Germinal center (tissue), 1 donor: ENCODE data around the gene MSI1.
"Not testable (repeated sequence)": the region's sequence is repeated elsewhere in the genome, so short reads cannot be mapped to it uniquely, and the experiment has no call there.

Source experiments
- DNase-seq: peaks from one replicate; pipeline ENCODE4 v3.0.0; 2012; ENCODE audit warnings: mixed read lengths, low spot score

The MSI1 gene

DNA sequence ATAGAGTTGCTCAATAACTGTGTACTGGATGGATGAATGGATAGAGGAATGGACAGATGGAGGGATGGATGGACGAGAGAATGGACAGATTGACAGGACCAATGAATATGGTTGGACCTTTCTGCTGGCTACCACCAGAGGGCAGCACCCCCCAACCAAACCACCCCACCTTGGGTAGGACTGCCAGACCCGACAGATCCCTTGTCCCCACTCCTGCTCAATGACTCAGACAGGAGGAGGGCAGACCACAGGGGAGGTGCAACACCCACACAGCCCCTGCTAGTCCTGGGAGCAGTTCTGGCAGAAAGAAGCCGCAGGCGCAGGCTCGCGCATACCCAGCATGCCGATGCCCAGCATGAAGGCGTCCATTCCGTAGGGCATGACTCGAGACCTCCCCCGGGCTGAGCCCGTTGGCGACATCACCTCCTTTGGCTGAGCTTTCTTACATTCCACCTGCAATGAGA is 12.4 kb downstream of the MSI1 start:
- DNase-seq = peak; percentile 83

DNA sequence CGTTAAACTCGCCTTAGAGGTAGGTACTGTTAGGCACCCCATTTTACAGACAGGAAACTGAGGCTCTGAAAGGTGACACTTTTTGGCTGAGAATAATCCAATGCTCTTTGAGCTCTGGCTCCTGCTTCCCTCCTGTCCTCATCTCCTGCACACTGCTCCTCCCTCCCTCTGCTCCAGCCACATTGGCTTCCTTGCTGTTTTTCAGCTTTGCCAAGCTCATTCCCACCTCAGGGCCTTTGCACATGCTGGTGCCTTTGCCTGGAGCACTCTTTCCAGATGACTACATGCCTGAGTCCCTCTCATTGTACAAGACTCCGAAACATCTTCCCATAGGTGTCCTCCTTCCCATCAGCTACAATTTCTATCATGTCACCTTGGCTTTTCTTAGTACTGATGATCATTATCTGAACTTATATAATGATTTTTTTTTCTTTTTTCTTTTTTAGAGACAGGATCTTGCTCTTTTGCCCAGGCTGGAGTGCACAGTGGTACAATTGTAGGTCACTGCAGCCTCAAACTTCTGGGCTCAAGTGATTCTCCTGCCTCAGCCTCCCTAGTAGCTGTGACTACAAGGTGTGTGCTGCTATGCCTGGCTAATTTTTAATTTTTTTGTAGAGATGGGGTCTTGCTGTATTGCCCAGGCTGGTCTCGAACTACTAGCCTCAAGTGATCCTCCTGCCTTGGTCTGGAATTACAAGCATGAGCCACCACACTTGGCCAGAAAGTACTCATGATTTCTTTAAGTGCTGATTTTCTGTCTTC is 15.2 kb downstream of the MSI1 start:
- no peak for DNase-seq

DNA sequence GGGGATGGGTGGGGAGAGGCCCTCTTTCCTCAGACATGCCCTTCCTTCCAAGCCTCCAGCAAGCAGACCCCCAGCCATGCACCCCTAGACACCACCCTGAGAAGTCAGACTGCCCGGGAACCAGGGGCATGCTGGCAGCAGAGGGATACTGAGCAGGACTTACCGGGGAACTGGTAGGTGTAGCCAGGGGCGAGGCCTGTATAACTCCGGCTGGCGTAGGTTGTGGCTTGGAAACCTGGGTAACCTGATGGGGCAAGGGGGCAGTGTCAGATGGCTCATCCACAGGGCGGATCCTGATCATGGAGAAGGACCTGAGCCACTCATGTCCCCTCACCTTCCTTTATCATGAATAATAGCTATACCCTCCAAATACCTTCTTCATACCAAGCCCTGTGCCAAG is 15.8 kb downstream of the MSI1 start:
- no peak for DNase-seq

DNA sequence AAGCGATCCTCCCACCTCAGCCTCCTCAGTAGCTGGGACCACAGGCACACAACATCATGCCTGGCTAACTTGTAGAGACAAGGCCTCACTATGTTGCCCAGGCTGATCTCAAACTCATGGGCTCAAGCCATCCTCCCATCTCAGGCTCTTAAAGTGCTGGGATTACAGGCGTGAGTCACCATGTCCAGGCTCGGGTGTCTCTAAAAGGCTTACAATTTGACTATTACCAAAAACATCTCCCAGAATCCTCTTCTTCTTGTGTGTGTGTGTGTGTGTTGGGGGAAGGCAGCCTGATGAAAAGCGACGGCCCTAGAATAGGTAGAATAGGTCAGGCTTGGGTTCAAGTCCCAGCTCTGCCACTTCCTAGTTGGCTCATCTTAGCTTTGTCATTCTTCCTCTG is 16.8 kb downstream of the MSI1 start:
- DNase-seq = no peak

DNA sequence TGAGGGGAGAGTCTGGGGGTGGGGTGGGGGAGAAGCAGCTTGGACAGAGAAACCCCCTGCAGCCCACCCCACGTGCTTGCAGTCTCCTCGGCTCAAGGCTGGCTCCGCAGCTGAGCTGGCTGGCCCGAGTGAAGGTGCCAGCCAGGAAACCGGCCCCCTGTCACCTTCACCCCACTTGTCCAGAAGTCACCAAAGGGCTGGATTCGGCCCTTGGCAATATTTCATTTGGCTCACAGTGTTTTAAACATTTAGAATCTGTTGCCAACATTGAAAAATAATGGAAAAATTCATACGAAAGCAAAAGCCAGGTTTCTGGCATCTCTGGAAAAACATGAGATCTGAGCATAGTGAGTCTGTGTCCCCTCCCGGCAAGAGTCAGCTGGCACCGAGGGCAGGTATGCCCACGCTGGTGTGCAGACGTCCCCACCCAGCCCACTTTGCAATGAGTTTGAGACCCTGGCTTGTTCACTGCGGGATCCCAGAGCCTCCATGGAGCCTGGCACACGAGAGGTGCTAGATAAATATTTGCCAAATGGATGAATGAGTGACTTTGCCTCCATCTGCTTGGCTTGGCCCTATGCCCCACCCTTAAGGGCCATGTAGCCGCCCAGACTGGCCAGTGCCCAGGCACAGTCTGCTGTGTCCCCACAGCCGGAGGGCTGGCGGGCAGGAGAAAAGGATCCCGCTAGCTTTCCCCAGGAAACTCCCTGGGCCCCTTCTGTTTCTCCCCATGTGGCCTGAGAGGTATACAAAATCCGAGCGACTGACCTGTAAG is 18.2 kb downstream of the MSI1 start:
- DNase-seq = no peak

DNA sequence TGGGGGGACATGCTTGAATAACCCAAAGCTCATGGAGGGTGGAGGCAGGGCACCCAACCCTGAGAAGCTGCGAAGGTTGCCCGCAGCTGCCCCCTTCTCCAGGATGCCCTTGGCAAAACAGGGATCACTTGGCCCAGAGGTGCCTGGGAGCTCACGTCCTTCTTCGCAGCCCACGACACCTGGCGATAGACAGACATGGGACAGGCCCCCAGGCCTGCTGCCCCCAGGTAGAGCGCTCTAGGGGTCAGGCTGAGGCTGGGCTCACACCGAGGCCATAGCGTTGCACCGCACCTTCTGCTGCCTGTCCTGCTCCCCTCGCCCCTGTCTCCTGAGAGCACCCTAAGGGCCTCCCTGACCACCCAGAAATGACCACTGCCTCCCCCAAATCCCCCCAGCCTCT is 21.2 kb downstream of the MSI1 start:
- no peak for DNase-seq

DNA sequence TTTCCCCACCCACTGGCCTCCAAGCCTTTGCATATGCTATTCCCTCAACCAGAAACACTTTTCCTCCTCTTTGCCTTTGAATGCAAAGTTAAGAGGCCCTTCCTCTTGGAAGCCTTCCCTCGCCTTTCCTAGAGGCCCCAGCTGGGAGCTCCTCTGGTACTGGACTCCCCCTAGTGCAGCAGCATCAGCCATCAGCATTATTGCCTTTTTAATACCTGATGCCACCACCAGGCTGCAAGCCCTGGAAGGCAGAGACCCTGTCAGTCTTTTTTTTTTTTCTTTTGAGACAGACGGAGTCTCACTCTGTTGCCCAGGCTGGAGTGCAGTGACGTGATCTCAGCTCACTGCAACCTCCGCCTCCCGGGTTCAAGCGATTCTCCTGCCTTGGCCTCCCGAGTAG is 22.3 kb downstream of the MSI1 start:
- no peak for DNase-seq

DNA sequence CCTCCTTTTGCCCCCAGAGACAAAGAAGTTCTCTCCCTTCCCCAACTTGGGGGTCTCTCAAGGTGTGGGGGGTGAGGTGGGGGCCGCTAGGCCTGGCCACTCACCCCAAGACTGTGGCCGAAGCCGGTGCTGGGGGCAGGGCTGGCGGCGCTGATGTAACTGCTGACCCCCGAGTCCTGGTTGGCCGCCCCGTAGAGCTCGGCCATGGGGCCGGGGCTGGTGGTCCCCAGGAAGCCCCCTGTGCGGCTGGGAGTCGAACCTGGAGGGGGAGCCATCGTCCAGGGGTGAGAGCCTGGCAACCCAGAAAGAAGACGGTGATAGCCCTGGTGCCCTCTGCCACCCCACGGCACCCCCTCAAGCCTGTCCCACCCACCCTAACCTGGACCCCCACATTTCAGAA is 22.9 kb downstream of the MSI1 start:
- no peak for DNase-seq

DNA sequence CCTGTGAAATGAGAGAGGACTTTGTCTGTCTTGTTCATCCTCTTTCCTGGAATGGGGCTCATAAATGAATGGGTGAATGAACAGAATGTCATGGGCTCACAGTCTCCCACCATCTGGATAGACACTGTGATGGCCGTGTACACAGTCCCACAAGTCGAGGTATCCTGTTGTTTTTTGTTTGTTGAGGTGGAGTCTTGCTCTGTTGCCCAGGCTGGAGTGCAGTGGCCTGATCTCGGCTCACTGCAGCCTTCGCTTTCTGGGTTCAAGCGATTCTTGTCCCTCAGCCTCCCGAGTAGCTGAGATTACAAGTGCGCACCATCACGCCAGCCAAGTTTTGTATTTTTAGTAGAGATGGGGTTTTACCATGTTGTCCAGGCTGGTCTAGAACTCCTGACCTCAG is 25.3 kb downstream of the MSI1 start:
- DNase-seq = no peak

DNA sequence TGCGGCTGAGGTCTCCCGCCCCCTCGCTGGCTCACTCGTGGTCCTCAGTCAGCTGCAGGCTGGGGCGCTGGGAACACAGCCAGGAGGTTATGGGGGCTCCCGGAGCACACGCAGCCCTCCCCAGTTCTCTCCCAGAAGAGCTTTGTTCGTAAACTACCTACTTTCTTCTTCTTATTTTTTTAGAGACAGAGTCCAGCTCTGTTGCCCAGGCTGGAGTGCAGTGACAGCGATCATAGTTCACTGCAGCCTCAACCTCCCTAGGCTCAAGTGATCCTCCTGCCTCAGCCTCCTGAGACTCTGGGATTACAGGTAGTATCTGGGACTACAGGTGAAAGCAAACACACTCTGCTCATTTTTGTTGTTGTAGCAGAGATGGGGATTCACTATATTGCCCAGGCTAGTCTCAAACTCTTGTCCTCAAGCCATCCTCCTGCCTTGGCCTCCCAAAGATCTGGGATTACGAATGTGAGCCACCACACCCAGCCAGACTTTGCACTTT is 25.9 kb downstream of the MSI1 start:
- DNase-seq = no peak

DNA sequence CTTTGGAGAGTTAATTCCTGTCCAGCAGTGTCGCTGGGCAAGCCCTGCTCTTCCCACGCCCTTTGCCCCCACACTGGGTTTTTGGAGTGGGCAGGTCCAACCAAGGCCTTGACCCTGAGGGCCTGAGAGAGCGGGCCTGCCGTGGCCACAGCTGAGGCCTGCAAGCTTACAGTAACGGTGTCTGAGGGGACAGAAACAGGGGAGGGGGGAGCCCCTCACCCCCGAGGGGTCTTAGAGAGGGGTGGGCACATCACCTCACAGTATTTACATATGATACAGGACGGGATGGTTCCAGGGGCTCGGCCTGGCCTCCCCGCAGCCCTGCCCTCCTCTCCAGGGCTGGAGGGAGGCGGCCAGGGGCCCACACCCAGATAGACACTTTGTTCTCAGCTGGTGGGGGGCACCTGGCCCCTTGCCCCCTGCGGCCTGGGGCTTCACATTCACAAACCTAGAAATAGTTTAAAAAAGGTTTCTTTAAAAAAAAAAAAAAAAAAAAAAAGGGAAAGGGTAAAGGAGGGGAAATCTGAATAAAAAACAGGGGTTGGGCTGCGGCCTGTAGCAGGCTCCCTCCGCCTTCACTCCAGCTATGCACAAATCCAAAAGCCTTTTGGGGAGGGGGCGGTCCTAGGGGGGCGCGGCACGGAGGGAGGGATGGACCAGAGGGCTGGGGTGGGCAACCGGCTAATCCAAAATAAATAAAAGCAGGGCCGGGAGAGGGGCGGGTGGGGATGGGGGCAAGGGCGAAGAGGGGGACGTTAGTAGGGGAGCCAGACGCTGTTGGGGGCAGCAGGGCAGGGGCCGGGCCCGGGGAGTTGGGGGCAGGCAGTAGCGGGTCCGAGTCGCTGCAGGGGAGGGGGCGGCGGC is 26.6 kb downstream of the MSI1 start:
- DNase-seq = no peak

DNA sequence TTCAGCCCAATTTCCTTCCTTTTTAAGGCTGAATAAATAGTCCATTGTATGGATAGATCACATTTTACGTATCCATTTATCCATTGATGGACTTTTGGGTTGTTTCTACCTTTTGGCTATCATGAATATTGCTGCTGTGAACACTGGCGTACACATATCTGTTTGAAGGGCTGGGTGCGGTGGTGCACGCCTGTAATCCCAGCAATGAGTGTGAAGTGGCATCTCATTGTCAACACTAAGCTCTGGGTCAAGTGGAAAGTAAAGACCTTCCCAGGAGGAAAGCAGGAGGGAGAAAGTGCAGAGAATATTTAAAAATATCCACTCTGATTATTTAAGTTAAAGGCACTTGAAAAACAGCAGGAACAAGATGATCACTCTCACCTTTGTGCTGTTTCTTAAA is 29.7 kb downstream of the MSI1 start:
- no peak for DNase-seq

DNA sequence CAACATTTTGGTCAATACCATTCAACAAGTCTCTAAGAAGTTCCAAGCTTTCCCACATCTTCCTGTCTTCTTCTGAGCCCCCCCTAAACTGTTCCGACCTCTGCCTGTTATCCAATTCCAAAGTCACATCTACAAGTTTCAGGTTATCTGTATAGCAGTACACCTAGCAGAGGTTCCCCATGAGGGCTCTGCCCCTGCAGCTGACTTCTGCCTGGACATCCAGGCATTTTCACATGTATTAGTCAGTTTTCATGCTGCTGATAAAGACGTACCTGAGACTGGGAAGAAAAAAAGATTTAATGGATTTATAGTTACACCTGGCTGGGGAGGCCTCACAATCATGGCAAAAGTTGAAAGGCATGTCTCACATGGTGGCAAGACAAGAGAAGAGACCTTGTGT is 31.2 kb downstream of the MSI1 start:
- DNase-seq = no peak

DNA sequence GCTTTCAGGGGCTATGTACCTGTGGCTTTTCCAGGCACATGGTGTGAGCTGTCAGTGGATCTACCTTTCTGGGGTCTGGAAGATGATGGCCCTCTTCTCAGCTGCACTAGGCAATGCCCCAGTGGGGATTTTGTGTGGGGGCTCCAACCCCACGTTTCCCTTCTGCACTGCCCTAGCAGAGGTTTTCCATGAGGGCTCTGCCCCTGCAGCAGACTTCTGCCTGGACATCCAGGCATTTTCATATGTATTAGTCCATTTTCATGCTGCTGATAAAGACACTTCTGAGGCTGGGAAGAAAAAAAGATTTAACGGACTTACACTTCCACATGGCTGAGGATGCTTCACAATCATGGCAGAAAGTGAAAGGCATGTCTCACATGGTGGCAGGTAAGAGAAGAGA is 32.6 kb downstream of the MSI1 start:
- DNase-seq = not testable (repeated sequence)

DNA sequence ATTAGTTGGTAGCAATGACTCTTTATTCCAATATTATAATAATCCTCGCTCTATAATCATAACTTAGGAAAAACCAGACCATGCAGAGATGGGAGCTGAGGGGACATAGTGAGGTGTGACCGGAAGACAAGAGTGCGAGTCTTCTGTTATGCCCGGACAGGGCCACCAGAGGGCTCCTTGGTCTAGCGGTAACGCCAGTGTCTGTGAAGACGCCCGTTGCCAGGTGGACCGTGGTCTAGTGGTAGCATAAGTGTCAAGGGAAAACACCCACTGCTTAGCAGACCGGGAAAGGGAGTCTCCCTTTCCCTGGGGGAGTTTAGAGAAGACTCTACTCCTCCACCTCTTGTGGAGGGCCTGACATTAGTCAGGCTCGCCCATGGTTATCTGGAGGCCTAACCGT is 33.5 kb downstream of the MSI1 start:
- not testable (repeated sequence) for DNase-seq

DNA sequence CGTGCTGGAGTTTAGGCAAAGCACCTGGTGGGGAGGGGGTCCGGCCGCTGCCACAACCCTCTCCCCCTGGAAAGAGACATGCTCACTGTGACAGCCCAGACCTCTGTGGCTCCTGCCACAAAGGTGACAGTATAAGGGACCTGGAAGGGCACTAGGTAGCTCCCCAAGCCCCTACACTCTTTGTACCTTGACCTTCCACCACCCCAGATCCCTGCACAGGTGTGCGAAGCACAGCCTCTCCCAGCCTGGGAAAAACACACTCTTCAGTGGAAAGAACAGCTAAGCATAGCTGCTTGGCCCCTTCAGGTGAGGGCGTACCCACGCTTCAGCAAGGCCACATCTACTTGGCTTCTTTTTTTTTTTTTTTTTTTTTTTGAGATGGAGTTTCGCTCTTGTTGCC is 36.4 kb downstream of the MSI1 start:
- DNase-seq = no peak

DNA sequence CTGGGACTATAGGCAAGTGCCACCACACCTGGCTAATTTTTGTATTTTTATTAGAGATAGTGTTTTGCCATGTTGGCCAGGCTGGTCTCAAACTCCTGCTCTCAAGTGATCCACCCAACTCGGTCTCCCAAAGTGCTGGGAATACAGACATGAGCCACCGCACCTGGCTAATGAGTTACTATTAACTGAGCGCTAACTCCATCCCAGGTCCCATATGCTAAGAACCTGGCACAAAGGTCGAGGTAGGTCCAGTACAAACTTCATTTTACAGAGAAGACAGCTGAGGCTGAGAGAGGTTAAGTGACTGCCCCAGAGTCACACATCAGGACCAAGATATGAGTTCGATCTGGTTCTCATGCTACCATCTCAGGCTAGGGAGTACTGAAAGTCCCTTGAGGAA is 36.9 kb downstream of the MSI1 start:
- no peak for DNase-seq

DNA sequence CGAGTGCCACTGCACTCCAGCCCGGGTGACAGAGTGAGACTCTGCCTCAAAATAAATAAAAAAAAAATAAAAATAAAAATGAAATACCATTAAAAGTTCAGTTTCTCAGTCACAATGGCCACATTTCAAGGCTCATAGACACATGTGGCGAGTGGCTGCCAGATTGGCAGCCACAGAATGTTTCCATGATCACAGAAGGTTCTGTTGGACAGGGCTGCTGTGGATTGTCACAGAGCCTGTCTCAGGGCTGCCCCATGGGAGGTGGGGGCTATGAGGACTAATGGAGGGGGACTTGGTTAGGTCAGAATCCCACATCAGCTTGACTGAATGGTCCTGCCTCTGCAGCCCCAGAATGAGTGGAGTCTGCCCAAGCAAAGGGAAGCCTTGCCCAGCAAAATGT is 37.6 kb downstream of the MSI1 start:
- DNase-seq = no peak

DNA sequence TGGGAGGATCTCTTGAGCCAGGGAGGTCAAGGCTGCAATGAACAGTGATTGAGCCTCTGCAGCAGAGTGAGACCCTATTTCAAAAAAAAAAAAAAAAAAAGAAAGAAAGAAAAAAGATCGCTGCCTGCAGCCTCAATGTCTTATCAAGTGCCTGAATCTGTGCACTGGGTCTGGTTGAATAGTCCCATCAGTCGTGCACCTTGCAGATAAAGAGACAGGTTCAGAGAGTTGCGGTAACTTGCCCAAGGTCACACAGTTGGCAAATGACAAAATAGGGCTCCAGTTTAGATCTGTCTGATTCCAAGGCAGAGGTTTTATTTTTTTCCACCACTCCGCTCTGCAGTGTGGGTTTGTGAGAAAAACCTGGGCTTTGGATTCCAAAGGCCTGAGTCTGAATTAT is 40.7 kb downstream of the MSI1 start:
- DNase-seq = no peak

DNA sequence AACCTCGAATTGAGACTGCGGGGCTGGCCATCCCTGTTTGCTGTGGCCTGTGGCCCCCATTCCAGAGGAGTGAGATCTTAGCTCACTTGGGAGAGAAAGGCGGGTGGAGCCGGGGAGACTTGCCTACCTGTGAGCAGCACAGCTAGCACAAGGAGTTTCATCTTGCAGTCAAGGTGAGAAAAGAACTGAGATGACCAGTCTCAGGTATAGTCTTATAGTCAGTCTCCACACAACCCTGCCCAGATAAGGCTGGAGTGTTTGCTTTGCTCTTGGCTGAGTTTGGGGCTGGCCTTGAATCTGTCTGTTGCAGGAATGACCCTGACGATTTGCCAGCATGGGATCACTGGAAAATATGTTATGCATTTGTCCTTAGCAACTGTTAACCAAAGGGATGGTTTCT is 41.4 kb downstream of the MSI1 start, which contains the start of gene PLA2G1B:
Gene PLA2G1B, minus strand, starts transcription at position 187 of the 400 bp plus-strand sequence. Its CDS starts 26 bp downstream, at position 161.
- no peak for DNase-seq

DNA sequence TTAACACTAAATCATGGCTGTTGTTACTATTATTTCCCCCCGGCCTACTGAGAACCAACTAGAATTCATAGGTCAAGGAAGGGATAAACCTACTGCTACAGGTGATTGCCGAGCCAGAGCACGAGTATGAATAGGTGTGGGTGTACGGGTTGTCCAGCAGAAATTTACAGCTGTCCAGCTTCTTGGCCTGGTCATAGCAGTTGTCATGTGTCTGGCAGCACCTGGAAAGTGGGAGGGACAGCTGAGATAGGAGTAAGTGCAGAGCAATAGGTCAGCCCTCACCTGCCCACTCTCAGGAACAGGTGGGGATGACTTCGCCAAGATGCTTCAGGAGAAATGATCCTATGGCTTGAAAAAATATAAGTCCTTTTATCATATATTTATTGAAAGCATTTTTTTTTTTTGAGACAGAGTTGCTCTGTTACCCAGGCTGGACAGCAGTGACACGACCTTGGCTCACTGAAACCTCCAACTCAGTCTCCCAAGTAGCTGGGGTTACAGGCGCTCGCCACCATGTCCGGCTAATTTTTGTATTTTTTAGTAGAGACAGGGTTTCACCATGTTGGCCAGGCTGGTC is 44.0 kb downstream of the MSI1 start:
- DNase-seq = no peak

DNA sequence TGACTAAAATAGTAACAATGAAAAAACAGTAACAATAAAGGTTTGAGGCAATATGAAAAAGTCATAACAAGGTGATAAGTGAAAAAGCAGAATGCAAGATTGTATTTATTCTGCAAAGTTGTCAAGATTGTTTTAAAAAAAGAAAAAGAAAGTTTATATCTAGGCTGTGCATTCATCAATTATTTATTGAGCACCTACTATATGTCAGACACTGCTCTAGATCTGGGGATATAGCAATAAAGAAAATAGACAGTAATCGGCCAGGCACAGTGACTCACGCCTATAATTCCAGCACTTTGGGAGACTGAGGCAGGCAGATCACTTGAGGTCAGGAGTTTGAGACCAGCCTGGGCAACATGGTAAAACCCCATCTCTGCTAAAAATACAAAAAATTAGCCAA is 45.2 kb downstream of the MSI1 start:
- no peak for DNase-seq
